Fibroblast of mammary gland (primary cell): ENCODE data around the gene GPD1L.

Source experiments
- DNase-seq: peaks from one replicate; pipeline ENCODE4 v3.0.0-alpha.2; 2010; ENCODE audit warnings: low read depth
- H3K4me3 ChIP-seq: 2 replicates; pipeline ENCODE4 v1.5.1; 2011; ENCODE audit warnings: low read depth, mild to moderate bottlenecking, low read length, moderate library complexity; ENCODE audit not compliant: control insufficient read depth
- CTCF ChIP-seq: conservative IDR thresholded peaks from 2 replicates; pipeline ENCODE4 v1.5.1; 2011; ENCODE audit warnings: low read depth, low read length, inconsistent platforms; ENCODE audit not compliant: control insufficient read depth, insufficient read depth

The GPD1L gene

GRCh38 chr3:32194653-32195052 lies 88.2 kb downstream of the GPD1L start:
- no peak overlapping the region for H3K4me3 ChIP-seq
- DNase-seq, result no peak

GRCh38 chr3:32195995-32196540 lies 89.6 kb downstream of the GPD1L start:
- DNase-seq, result no peak
- no peak overlapping the region for H3K4me3 ChIP-seq
- TF ChIP-seq CTCF, result no peak

More at GRCh38 chr3:32194653-32195052, 88.2 kb downstream of the GPD1L start:
- no peak for TF ChIP-seq CTCF

GRCh38 chr3:32197991-32198390 lies 91.6 kb downstream of the GPD1L start:
- no peak for DNase-seq
- H3K4me3 ChIP-seq, result no peak overlapping the region
- no peak for TF ChIP-seq CTCF

- no peak for DNase-seq
- no peak for TF ChIP-seq CTCF
- no peak overlapping the region for H3K4me3 ChIP-seq
Observed at GRCh38 chr3:32198714-32199113, 92.3 kb downstream of the GPD1L start.

GRCh38 chr3:32200490-32200889 lies 94.1 kb downstream of the GPD1L start:
- TF ChIP-seq CTCF, result no peak
- peak; percentile 93 for DNase-seq
- H3K4me3 ChIP-seq, result no peak overlapping the region

- peak; percentile 65 for DNase-seq
- H3K4me3 ChIP-seq, result no peak overlapping the region
- TF ChIP-seq CTCF, result no peak
Observed at GRCh38 chr3:32200992-32201758, 94.8 kb downstream of the GPD1L start.
